HG03097 (cell line): ENCODE data around the gene CUX1.
"Not testable (repeated sequence)": the region's sequence is repeated elsewhere in the genome, so short reads cannot be mapped to it uniquely, and the experiment has no call there.

Source experiments
- ATAC-seq: cut with Tn5 transposase; IDR thresholded peaks from one replicate; pipeline ENCODE4 v1.9.1; 2021; ENCODE audit not compliant: unreplicated experiment, low FRiP score

Gene CUX1

DNA sequence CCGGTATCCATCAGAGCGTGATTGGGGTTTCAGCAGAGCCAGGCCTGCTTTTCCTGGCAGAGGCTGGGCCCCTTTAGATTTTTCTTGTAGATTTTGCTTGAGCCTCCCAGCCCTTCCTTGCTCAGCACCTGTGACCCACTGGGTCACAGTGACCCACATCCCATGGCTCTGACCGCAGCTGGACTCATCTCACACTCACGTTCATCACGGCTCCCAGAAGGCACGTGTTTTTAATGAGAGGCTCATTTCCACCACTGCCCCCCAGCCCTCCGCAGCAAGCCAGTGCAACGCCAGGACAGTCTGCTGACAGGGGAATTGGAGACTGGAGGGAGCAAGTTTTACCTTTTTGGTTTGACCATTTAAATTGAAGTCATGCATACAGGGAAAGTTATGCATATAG is 155.7 kb downstream of the CUX1 start:
- ATAC-seq, result no peak

DNA sequence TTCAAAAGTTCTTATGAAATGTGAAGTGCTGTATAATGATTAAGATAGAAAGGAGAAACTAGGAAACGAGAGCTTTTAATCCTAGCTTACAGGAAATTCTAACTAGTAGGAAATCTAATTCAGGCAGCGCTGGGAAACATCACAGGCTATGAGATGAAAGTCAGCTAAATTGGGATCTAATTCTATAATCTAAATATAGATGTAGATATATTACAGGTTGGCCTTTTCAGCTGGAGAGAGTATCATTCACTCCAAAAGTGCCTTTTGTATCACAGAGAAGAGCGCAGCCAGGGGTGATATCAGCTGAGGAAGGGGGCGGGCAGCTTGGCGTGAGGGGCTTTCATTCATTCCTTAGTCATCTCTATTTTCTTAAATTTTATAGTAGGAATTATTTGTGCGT is 157.0 kb downstream of the CUX1 start:
- ATAC-seq, result no peak

DNA sequence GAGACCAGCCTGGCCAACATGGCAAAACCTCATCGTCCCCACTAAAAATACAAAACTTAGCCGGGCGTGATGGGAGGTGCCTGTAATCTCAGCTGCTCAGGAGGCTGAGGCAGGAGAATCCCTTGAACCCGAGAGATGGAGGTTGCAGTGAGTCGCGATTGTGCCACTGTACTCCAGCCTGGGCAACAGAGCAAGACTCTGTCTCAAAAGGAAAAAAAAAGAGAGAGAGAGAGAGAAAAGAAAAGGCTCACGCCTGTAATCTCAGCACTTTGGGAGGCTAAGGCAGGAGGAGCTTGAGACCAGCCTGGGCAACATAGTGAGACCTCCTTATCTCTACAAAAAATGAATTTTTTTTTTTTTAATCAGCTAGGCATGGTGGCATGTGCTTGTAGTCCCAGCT is 157.6 kb downstream of the CUX1 start:
- ATAC-seq, result no peak

DNA sequence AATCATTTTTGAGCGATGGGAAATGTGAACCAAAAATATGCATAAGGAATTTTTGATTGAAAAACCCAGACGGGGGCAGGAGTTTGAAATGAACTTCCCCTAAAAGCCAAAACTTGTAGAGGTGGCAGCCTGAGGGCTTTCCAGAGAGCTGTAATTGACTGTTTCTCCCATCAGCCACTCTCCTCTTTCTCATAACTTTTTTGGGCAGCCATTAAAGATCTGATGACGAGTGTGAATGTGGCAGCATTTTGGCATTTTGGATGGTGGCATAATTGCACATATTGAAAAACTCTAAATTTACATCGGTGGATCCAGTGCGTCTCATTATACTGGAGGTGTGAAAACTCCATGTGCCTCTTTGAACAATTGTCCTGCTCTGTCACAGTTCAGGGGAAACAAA is 159.0 kb downstream of the CUX1 start:
- no peak for ATAC-seq

DNA sequence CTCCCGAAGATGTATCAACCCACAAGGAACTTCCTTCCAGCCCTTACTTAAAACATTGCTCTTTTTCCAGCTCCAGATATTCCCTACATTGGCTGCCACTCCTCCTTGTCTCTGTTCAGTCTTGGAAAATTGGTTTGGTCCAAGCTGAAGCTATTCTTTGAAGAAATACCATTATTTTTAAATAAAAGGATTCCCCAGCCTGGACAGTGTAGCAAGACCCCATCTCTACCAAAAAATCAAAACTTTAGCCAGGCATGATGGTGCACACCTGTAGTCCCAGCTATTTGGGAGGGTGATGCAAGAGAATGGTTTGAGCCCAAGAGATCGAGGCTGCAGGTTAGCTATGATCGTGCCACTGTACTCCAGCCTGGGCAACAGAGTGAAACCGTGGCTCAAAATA is 159.8 kb downstream of the CUX1 start:
- no peak for ATAC-seq

DNA sequence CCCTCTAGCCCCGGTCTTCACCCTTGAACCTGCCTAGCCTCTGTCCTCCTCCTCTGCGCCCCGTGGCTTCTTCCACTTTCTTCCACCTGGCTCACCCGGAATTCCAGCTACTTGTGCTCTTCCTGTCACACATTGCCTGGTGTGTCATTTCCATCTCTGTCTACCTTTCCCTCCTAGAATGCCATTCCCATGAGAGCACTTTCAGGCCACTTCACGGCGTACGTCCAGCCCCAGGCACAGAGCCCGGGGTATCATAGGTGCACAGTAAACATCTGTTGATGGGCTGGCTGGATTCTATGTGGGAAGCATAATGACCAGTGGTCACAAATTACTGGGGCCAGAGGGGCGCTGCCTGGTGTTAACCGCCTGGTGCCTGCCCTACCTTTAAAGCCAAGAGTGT is 161.3 kb downstream of the CUX1 start:
- ATAC-seq, result no peak

DNA sequence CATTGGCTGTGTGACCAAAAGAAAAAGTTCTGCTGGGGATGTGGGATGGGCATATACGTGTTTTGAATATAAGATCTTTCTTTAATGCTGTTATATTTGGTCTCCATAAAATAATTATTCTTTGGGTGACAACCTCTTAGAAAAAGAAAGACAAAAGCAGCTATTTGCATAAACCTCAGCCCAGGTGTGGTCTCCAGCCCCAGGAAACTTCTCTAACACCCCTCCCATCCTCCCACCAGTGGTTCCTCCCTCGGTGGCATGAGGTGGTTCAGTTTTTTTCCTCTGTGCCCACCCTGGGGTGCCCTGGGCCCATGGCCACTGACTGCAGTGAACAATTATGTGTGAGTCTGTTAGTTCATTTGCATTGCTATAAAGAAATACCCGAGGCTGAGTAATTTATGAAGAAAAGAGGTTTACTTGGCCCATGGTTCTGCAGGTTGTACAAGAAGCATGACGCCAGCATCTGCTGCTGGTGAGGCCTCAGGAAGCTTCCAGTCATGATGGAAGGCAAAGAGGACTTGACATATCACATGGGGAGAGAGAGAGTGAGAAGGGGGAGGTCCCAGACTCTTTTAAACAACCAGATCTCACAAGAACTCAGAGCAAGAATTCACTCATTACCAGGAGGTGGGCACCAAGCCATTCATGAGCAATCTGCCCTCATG is 165.9 kb downstream of the CUX1 start:
- ATAC-seq, result no peak

DNA sequence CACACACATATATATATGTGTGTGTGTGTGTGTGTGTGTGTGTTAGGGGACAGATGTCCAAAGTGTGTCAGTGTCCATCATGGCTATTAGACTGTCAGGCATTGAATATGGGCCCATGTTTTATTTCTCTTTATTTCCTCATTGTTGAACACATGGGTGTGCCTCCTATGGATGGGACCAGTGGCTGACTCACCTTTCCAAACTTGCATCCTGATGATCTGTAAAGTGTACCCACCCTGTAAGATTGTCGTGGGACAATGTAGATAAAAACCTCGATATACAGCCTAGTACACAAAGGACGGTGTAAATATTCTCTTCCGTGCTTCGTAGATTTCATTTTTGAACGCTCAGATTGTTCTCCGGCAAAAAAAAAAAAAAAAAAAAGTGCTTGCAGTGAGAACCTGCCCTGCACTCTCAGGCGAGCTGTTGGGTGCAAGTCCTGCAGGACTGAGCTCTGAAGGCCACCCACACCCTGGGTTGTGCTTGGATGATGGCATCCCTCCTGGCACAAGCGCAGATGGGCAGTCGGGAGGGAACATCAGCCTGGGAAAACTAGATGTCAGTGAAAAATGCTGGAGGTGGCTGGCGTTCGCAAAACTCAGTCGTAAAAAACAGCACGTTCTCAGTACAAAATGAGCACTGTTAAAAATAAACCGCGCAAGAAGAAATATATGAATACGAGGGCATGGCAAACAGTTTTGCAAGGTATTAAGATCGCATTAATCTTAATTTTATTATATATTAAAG is 166.9 kb downstream of the CUX1 start:
- no peak for ATAC-seq

DNA sequence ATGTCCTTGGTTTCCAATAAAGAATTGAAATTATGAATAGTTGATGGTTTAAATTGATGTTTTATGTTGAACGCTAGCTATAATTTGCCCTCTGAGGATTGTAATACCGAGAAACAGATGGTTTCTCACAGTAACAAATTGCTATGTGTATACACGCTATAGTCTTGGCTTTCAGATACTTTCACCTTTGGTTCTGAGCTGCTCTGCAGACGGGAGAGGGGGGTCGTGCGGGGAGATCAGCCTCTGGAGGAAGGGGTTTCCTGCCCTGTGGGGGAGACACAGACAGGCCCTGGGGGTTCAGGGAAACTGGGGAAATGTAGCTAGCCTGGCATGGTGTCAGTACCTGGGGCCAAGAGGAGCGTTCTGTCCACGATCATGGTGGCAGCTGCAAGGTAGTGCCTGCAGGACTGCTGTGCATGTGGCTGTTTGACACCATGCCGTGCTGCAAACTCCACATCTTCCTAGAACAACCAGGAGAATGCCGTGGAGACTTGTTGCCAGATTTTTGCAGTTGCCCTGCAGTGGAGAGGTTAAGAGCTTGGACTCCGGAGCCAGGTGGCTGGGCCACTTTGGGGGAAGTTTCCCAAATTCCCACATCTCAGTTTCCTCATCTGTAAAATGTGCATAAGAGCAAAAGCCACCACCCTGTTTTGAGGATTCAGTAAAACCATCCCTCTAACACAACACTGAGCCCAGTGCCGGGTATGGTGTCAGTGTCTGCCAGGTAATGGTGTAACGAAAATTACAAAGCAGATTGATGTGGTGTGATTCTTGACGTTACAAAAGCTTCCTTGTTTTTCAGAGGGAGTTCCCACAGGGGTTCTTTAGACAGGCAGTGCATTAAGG is 167.9 kb downstream of the CUX1 start:
- ATAC-seq, result no peak

DNA sequence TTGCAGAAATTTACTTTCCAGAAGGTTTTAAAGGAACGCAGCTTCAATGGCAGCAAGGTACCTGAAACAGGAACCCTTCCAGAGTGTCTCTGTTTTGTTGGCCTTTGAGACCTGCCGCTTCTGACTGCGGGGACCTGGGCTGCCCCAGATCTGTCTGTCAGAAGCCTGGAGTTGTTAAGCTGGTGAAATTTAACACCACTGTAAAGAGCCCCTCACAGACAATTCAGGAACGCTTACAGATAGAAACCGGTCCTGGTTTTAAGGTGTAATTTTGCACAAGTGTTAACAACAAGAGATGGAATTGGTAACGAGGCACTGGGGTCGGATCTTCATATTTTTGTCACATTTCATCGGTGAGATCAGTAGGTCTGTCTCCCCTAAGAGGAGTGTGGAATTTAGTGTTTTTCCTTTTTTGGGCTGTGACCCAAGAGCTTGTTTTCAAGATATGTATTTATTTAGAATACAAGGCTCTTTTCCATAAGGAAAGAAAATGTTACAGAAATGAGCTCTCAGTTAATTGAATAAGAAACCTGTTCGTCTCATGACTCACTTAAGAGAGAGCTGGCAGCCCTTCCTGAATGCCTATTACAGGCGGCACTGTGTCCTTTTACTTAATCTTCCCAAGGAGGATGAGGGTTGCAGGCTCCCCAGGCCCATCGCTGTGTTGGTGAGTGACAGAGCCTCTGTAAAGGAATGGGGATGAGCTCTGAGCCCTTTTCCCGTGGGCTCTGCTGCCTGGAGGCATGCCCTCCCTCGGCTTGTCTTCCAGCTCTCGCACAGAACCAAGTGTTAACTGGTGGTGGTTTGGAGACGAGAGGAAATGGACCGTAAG is 168.7 kb downstream of the CUX1 start:
- ATAC-seq, result no peak

DNA sequence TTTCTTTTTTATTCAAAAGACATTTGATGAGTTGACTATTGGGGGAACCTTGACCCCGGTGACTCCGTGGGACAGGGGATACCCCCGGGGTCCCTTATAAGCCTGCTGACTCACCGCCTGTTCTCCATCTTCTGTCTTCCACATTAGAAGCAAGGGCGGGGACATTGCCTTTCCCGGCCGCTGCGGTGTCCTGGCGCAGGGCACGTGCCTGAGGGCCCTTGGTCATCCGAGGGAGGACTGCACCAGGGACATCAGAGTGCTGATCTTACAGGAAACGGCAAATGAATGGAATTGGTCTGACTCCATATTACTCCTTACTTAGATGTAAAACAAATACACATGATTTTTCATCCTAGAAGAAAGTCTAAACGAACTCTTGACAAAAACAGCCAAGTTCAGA is 170.1 kb downstream of the CUX1 start:
- no peak for ATAC-seq

DNA sequence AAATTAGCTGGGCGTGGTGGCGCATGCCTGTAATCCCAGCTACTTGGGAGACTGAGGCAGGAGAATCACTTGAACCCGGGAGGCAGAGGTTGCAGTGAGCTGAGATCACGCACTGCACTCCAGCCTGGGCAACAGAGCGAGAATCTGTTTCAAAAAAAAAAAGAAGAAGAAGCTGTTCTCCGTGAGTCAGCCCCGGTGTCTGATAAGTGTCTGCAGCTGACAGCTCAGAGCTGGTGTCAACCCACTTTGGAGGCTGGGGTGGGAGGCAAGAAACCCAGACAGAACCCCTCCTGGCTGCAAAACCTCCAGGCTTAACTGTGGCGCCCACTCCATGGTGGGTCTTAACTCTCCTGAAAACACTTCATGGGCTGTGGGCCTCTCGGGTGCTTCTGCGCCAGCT is 170.6 kb downstream of the CUX1 start:
- ATAC-seq, result not testable (repeated sequence)

DNA sequence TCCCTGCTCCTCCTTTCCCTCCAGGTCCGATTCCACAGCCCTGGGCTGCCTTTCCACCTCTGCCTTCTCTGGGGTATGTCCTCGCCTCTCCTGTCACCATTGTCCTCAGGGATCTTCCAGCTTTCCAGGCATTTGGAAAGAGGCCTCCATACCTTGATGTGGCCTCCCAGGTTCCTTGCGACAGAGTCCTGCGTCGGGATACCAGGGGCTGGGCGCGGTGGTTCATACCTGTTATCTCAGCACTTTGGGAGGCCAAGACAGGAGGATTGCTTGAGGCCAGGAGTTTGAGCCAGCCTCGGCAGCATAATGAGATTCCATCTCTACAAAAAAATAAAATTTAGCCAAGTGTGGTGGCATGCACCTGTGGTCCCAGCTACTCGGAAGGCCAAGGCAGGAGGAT is 171.1 kb downstream of the CUX1 start:
- no peak for ATAC-seq

DNA sequence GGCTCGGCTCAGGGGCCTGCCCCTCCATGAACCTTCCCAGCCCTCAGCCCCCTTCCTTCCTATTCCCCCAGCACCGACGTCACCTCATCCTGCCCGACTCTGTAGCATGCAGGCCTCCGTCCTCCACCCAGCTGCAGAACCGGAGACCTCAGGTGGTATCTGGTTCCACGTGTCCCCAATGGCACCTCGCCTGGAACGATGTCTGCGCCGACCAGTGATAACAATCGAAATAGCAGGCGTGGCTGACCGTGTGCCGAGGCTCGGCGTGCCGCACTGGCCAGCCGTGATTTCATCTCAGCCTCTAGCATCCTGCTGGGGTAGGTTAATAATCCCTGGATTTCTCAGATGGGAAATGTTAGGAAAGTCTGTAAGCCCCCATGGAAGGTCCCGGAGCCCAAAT is 171.7 kb downstream of the CUX1 start:
- no peak for ATAC-seq

DNA sequence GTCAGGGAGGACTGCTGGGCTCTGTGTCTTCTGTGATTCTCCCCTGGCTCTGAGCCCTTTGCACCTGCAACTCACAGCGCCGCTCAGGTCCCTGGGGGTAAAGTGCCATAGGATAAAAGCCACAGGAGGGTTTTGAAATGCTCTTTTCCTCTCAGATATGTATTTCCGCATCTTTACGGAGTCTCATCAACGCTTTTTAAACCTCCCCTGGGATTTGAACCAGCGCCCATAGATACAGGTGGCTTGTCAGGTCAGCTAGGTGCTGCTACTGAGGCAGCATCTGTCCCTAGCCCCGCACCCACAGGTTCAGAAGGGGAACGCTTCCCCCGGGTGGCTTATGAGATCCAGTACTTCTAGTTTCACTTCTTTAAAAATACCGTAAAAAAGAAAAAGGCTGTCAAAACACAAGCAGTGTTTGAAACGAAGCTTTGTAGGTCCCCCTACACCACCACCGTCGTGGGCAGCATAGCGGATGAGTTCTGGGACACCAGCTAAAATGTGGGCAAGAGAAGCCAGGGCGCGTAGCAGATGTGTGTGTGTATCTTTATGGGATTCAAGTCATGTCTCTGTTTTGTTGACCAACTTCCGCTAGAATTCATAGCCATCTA is 173.5 kb downstream of the CUX1 start:
- peak; percentile 75 for ATAC-seq

DNA sequence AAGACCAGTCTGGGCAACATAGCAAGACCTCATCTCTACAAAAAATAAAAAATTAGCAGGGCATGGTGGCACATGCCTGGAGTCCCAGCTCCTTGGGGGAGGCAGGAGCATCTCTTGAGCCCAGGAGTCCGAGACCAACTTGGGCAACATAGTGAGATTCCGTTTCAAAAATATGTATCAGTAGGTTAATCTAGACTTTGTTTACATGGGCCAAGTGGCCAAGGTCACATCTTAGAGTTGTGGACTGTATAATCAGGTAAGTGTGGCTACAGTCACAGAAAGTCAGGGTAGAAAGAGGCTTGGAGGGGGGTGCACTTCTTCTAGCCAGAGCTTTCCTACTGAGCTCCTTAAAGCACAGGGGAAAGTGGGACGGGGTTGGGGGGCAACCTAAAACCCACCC is 174.4 kb downstream of the CUX1 start:
- no peak for ATAC-seq

DNA sequence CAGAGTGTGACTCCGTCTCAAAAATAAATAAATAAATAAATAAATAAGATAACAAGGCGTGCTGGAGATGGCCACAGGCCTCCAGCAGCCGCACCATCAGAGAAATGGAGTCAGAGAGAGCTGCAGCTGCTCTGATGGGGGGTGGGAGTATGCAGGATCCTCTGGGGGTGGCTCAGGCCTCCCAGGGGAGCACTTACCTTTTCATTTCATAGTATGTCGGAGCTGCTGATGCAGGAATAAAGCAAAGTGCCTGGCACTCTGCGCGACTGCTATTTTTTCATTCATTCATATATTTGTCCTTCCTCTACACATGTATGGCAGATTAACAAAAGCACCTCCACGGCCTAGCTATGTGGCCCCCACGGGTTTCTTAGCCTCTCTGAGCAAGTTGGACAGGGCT is 175.9 kb downstream of the CUX1 start:
- ATAC-seq, result no peak

DNA sequence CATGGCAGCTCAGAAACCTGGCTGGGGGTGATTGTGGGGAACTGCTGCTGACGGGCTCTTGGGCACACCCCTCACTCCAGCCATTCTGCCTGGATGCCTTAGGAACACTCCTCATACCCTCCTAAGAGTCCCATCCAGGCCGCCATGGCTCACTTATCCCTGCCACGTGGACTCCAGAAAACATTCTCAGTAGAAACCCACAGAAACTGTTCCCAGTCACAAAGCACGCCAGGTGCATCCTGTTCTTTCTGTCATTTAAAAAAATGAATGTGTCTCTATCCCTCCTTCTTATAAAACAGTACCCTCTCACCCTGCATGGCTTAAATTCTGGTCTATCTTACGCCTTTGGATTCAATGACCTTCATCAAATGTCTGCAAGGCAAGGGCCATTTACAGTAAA is 177.7 kb downstream of the CUX1 start:
- ATAC-seq, result no peak

DNA sequence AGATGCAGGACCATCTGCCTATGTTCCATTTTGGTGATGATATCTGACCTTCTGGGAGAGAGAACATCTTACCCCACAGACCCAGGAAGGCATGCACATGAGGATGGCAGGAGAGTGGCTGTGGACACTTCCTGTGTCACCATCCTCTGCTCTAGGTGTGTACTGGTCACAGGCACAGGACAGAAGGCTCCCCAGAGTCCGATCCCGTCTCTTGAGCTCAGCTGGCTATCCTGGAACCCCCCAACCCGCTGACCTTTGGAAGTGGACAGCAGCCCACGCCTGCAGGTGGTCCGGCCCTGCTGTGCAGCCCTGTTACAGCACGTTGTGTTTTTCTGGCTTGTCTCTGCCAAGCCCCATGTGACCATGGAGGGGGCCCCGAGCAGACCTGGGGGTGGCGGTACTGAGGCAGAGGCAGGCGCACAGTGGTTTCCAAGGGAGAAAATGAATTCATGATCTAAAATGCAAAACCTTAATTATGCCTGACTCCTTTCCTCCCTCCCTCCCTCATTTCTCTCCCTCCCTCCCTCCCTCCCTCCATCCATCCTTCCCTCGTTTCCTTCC is 178.8 kb downstream of the CUX1 start:
- ATAC-seq, result no peak

DNA sequence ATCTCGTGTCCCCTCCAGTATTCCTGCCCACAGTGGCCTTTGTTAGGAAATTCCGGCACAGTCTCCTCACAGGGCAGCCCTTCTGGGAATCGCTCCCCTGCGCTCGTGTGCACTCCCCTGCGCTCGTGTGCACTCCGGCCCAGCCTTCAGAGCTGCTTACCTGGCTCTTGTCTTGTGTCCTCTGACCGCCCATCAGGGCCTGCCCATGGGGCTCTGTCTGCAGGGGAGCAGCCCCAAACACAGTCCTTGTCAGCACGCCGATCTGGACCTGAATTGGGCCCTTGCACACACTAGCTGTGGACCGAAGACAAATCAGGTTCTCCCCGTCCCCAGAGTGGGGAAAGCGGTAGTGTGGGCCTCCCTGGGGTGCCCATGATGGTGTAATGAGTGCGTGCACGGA is 179.4 kb downstream of the CUX1 start:
- no peak for ATAC-seq
